GM21381 (cell line): ENCODE data around the gene PTPDC1.

ENCODE experiments used
- ATAC-seq: cut with Tn5 transposase; IDR thresholded peaks from one replicate; pipeline ENCODE4 v1.9.1; 2021; ENCODE audit warnings: mild to moderate bottlenecking, moderate library complexity; ENCODE audit not compliant: unreplicated experiment

Gene PTPDC1

DNA sequence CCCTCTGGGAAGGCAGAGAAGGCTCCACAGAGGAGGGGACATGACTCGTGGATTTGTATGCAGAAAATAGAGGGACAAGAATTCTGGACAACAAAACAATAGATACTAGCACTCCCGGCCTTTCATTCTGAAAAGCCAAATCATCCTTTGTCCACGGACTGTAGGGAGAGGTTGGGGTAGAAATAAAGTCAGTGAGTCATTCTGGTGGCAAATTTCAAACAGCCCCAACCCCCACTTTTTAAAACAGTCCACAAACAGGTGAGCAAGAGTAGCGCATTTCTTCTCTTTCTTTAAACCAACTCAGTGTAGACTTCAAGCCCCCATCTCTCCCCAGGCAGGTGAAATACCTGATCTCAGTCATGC, 56.1 kb downstream of the PTPDC1 start:
- no peak for ATAC-seq

DNA sequence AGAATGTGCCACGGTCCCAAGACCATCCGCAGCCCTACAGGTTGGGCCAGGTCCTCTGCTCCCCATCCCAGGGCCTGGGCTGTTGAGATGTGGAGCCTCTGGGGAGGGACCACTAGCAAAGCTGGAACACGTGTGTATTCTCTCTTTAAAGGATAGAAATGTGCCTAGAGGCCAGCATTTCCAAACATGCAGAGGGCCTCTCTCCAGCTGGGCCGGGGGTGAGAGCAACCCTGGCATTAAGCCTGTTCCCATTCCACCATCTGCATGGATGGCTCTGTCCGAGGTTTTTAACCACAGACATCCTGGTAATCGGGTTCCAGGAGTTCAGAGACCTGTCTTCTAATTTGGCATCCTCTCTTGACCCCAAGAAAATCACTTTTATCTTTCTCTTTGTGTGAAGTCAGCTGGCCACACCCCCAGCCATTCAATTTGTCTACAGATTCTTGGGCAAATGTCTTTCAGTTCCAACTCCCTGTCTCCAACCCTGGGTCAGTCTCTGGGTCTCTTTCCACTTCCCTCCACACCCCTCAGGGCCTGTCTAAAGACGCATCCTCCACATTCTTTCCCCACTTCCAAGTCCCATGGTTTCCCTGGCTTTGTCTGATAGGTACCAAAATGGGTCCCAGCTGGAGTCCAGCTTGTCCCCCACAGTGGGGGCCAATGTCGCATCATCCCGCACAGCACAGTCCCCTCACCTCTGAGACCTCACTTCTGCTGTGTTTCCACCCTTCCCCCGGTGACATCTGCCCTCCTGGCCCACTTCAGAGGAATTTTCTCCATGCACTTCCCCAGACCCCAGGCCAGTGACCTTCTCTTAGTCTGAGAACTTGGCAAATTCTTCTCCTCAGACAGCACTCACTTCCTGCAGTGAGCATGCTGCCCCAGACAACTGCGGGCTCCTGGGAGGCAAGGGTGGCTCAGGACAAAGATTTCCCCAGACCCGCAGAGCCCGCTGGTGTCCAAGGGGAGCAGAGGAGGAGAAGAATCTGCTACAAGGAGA, 56.8 kb downstream of the PTPDC1 start:
- no peak for ATAC-seq

DNA sequence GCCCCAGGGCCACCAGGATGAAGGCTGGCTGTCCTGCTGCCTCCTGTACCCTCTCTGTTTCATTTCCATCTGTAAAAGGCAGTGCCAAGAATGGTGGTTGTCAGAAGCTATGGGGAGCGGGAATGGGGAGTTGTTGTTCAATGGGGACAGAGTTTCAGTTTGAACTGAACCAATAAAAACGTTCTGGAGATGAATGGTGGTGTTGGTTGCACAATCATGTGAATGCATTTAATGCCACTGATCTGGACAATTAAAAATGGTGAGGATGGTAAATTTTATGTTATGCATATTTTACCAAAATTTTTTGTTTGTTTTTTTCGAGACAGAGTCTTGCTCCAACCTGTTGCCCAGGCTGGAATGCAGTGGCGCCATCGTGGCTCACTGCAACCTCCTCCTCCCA, 58.1 kb downstream of the PTPDC1 start:
- ATAC-seq: no peak

DNA sequence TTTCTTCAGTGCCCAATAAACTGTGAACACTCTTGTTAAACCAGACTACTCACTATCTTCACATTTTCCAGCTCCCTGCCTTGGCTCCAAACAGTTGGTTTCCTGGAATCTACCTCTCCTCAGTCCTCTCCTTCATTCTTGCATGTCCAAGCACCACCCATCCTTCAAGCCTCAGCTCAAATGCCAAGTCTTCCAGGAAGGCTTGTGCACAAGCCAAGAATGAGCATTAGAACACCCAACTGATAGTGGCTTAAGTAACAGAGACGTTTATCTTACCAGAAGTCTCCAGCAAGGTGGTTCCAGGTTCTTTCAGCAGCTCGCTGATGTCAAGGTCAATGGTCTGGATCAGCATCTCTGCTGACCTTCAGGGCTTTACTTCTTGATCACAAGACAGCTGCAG, 60.1 kb downstream of the PTPDC1 start:
- no peak for ATAC-seq

DNA sequence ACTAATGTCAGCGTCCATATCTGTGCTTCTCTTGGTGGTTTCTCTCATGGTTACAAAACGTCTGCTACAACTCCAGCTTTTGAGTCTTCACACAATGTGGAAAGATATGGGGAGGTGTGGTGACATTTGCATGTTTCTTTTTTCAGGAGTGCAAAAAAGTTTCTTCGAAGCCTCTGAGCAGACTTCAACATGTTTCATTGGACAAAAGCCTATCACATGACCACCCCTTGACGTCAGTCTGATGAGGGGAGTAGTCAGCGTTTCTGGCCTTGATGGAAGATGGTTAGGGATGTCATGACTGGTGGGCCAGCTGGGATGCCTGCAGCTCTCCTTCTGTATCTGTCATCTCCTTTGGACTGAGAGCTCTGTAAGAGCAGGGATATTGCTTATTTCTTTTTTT, 61.4 kb downstream of the PTPDC1 start:
- no peak for ATAC-seq

DNA sequence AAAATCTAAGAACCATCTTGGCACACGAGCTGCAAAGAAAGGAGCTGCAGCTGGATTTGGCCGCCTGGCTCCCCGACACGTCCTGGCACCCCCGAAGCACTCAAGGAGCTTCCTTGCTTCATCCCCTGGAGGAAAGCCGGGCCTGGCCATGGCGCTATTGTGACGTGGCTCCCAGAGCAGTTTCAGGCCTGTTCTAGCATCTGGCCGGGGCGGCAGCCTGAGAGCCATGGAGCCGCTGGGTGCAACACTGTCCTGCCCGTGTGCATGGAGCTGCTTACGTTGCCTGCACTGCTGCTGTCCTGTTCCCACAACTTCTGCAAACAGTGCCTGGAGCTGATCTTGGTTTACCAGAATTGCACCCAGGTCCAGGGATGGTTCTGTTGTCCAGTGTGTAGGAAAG, 63.5 kb downstream of the PTPDC1 start:
- ATAC-seq: no peak

DNA sequence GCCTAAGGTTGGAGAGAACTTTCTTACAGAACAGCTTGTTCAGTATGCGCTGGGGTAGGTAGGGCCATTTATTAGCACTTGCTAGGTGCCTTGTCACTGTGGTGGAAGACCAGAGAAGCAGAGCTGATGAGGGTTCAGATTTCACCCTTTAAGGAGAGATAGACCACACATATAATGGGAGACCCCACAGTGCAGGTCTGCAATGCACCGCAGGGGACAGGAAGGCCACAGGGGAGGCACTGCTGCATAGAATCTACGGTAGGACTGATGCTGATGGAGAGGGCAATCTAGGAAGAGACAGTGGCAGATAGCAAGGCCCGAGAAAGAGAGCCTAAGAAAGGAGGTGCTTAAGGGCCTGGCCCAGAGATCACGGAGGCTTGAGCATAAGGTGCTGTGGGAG, 64.2 kb downstream of the PTPDC1 start:
- ATAC-seq: no peak

DNA sequence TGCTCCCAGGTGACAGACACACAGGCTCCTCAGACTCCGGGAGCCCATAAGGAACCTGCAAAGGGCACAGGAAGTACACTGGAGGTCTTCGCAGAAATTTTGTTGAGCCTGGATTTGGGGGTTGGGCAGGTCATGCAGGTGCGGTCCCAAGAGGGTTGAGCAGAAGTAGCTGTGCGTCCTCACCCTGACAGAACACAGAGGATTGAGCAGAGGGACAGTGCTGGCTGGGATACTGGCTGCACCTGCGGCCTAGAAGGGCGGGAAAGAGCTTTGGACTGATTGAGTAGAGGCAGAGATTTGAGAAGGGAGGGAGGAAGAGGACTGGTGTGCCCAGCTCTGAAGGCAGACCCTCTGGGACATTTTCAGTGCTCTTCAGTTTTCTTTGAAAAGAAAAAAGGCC, 65.4 kb downstream of the PTPDC1 start:
- no peak for ATAC-seq

DNA sequence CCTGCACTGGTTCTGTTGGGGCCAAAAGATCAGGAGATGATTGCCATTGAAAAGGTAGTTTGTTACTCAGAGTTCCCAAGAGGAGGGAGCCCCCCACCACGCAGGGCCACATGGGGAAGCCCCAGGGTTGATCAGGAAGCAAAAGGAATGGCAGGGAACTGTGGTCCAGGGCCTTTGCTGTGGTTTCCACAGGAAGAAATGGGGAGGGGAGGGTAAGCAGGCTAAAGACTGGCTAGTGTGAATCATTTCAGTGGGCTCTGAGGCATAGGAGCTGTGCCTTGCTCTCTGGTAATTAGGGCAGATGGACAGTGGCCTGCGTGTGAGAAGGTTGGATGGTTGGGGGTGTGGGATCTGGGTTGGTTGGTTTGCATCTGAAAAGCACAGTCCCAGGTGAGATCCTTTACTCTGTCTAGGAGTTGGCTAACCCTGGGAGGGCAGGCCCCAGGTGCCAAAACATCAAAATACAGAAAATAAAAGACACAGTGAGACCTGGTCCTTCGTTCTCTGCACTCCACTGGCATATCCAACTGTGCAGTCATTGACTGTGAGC, 66.1 kb downstream of the PTPDC1 start:
- no peak for ATAC-seq

DNA sequence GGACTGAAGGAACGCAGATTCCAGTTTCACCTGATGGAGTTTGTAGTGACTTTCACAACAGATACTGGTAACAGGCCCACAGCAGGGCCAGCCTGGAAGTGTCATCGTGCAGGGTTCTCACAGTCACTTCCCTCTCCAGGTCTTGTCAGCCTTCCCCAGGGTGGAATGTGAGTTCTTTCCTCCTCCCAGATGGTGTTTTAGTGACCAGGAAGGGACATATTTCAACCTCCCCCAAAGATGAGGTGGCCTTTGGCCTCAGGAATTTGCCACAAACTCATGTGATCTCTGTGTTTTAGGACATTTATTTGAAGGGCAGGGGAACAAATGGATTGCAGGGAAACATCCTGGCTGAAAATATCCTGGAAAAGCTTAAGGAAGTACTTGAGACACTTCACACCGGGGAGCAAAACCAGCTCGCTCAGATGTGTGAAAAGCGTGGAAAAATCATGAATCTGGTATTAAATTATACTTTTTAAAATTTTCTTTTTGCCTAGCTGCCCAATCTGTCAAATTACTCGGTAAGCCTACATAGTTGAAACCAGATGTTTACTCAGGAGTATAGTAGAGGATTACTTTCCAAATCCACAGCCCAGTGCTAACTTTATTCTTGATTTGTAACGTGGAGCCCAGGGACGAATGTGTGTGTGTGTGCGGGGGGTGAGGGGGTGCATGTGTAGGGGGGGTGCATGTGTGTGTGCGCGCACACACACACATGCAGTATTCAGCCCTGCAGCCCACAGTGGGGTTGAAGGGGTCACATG, 66.8 kb downstream of the PTPDC1 start:
- ATAC-seq: no peak

DNA sequence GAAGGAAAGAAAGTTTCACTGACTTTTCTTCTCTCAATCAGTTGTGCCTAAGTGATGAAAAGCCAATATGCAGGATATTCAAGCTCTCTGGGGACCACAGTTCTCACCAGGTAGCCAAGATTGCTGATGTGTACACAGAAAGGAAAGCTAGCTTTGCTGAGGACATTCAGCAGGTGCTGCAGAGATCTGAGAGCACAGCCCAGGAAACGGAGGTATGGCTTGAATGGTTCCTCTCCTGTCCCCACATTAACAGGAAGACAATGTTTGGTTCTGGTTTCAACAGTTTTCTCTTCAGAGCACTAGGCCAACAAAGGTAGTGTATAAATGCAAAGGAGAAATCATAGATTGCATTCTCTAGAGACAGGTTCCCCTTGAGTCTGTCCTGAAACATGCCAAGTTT, 69.6 kb downstream of the PTPDC1 start:
- no peak for ATAC-seq

DNA sequence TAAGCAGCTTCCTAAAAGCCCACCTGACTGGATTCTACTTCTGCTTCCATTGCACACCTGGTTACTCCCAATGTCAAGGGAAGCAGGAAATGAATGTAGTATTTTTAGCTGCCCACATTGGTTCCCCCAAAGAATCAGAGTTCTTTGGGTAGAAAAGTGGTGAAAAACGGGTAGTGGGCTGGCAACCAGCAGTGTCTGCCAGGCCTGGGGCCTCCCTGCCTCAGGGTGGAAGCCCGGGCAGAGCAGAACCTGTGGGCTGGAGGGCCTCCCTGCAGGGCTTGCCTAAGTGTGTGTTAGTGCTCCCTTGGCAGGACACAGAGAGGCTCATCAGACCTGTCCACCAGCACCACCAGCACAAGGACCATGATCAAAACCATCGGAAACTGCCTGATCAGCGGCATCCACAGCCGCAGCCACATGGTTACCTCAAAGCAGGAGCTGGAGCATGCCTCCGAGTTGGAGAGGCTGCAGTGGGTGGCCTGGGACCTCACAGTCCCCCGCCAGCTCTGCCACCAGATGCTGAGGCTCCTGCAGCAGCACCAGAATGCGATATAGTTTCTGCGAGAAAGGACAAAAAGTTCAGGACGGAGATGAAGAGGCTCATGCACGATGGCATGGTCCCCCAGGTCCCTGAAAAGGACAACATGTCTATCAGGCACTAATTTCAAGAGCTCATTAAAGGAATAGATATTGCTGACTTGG, 72.2 kb downstream of the PTPDC1 start:
- no peak for ATAC-seq

DNA sequence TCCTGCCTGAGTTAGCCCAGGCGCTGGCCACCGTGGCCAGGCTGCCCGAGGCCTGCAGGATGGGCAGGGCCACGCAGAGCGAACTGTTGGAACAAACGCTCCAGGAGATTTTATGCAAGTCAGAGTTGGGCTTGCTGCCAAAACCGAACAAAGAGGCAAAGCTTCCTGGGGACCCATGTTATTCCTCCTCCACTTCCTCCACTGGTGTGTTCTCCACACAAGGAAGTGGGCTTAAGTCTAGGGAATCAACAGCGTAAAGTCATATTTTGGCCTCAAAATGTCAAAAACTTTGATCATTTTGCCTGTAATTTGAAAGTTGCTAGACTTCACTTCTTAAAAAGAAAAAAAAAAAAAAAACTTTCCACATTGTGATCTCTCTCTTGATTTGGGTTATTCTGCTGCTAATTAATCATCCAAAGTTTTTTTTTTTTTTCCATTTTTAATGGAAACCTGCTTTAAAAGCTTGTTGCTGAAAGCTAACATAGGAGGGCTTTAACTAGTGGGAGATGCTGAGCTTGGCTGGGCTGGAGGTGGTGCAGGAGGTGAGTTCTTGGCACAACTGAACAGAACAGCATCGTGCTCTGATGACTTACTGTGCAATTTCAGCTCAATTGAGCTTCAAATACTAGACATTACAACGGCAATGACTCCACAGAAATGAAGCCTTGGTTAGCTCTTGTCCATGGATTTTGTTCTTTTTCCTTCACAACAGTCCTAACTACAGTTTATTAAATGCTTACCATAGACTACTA, 73.0 kb downstream of the PTPDC1 start:
- ATAC-seq: no peak
